ENCODE measurements around the gene CCR5.
"Not testable (repeated sequence)": the region's sequence is repeated elsewhere in the genome, so short reads cannot be mapped to it uniquely, and the experiment has no call there.

Gene CCR5

GRCh38 chr3:46370839-46371518, at the start of gene CCR5:
Gene CCR5 (plus strand): TSS chr3:46370946. CDS start chr3:46372903, 1,957 bp downstream.
- DNase-seq (ENCODE audit: low read depth) = no peak
- no peak for TF ChIP-seq CTCF (conservative IDR thresholded peaks at IDR 0.05; ENCODE audit: low read length)
- no peak within 1 kb of the TSS for H3K4me3 ChIP-seq (ENCODE audit: low read length)

DNA sequence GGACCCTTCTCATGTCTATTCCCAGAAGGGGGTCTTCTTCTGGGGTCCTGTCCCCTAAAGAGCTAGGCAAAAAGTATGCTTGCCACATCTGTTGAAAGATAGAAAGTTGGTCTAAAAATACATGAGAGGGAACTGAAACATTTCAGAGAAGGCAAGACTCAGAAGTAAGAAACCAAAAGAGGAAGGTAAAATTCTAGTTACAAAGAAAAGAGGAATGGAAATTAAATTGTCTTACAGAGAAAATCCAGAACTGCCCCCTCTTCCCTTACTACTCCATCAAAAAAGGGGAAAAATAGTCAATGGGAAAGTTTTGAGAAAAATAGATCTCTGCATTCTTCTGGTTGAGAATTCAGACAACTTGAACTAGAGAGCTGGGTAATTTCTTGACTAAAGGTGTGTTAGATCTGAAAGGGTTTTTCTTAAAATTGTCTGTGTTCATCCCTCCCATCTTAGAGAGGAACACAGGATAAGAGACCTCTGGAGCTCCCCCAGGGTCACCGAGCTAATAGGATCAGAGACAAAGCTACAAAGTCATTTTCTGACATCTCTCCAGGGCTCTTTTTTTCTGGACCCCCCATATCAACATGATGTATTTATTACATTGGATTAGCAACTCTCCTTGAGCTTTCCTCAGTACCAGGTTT, 49.2 kb upstream of the CCR5 start:
- TF ChIP-seq CTCF (conservative IDR thresholded peaks at IDR 0.05; ENCODE audit: low read length) = no peak
- DNase-seq (ENCODE audit: low read depth) = no peak
- no peak overlapping the region for H3K4me3 ChIP-seq (ENCODE audit: low read length)

DNA sequence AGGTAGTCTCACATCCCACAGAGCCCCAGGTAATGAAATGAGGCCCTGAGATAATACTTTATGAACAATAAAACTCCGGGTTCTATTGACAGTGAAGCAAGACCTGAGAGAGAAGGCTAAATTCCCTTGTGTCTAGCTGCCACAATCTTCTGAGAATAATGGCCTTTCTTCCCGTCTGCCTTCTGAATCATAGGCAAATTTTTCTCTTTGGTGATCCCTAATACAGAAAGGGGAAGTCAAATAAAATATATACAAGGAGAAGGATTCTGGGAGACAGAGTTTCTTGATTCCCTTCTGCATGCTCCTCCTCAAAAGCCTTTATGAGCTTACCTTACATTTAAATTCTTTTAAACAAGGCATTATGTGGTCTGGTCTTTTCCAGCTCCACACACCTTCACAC, 46.7 kb upstream of the CCR5 start:
- no peak for TF ChIP-seq CTCF (conservative IDR thresholded peaks at IDR 0.05; ENCODE audit: low read length)
- no peak overlapping the region for H3K4me3 ChIP-seq (ENCODE audit: low read length)
- DNase-seq (ENCODE audit: low read depth) = no peak

DNA sequence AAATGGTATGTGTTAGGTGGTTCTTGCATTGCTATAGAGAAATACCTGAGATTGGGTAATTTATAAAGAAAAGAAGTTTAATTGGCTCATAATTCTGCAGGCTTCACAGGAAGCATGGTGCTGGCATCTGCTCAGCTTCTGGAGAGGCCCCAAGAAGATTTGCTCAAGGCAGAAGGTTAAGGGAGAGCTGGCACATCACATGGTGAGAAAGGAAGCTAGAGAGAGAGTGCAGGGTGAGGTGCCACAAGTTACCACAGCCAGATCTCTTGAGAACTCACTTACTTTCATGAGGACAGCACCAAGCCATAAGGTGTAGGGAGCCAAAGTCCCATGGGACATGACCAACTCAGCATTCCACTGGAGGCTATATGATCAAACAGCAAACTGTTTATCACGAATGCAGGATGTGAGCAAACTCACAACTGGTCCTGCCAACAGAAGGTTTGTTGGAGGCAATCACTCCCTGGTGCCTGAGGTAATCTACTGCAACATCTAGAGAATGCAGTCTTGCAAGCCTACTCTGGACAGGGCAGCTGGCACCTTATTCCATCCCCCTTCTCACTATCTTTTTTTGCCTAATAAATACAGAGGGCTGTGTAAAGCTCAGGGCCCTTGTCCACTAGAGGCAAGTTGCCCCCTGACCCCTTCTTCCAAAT, 45.0 kb upstream of the CCR5 start:
- no peak for DNase-seq (ENCODE audit: low read depth)
- no peak for TF ChIP-seq CTCF (conservative IDR thresholded peaks at IDR 0.05; ENCODE audit: low read length)
- no peak overlapping the region for H3K4me3 ChIP-seq (ENCODE audit: low read length)

- not testable (repeated sequence) for H3K4me3 ChIP-seq (ENCODE audit: low read length)
- peak; percentile 38 for DNase-seq (ENCODE audit: low read depth)
Observed at GRCh38 chr3:46330676-46331075, 40.1 kb upstream of the CCR5 start.

GRCh38 chr3:46334741-46335478, 35.8 kb upstream of the CCR5 start:
- no peak for TF ChIP-seq CTCF (conservative IDR thresholded peaks at IDR 0.05; ENCODE audit: low read length)
- H3K4me3 ChIP-seq (ENCODE audit: low read length) = no peak overlapping the region
- peak; percentile 37 for DNase-seq (ENCODE audit: low read depth)

DNA sequence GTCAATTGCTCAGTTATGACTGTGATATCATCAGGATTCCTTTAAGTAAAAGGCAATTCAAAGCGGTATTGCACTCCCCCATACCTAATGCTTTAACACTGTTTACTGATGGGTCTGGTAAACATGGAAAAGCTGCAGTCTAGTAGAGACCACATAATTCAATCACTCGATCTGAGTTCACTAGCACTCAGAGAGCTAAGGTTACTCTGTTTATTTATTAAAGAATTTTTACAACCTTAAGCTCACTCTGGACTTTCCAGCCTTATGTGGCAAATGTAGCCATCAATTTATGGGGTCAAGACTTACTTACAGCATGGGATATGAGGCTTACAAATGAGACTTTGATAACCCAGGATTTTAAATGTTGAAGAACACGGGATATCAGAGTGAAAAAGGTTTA, 35.2 kb upstream of the CCR5 start:
- no peak overlapping the region for H3K4me3 ChIP-seq (ENCODE audit: low read length)
- no peak for DNase-seq (ENCODE audit: low read depth)
- TF ChIP-seq CTCF (conservative IDR thresholded peaks at IDR 0.05; ENCODE audit: low read length) = no peak
